Hepatic stellate cell (primary cell): Measurements from ENCODE around the gene PRAMEF13.
"Not testable (repeated sequence)": the region's sequence is repeated elsewhere in the genome, so short reads cannot be mapped to it uniquely, and the experiment has no call there.

Experiments used
- DNase-seq: peaks from one replicate; pipeline ENCODE4 v3.0.0; 2011; ENCODE audit warnings: low spot score

The PRAMEF13 gene, protein sequence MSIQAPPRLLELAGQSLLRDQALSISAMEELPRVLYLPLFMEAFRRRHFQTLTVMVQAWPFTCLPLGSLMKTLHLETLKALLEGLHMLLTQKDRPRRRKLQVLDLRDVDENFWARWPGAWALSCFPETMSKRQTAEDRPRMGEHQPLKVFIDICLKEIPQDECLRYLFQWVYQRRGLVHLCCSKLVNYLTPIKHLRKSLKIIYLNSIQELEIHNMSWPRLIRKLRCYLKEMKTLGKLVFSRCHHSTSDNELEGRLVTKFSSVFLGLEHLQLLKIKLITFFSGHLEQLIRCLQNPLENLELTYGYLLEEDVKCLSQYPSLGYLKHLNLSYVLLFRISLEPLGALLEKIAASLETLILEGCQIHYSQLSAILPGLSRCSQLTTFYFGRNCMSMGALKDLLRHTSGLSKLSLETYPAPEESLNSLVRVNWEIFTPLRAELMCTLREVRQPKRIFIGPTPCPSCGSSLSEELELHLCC

DNA sequence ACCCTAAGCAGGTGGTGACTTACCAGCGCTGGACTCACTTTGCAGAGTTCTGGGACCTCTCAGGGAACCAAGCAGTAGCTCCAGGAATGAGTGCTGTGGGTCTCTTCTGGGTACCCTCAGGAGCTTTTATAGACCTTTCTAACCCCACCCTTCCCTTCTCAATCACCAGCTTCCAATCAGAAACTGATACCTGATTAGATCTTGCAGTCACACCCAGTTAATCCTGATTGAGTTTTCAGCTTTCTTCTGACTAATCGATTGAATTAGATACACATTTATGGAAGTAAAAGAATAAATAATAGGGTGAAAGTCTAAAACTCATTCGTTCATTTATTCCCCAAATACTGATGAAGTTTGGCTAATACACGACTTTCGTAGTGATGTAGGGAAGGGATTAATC lies at the start of gene PRAMEF13:
Gene PRAMEF13, minus strand, starts transcription at position 101 of the 400 bp plus-strand sequence. CDS start 1,820 bp downstream, outside the sequence.
- not testable (repeated sequence) for DNase-seq

DNA sequence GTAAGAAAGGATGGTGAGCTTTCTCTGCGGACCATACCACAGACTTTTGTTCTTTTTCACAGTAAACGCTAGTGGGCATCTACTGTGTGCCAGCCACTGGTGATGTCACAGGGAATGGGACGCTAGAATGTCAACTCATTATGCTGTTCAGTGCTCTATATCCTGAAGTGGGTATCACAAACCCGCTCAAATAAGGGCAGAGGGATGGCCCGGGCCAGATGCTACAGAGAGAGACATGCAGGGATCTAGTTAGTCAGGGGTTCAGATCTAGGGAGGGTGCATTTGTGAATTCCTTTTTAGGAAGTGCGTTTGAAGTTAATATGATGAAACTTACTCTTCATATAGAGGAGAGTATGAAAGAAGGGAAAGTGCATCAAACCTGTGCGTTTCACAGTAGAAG lies 45.9 kb upstream of the PRAMEF13 start:
- not testable (repeated sequence) for DNase-seq

DNA sequence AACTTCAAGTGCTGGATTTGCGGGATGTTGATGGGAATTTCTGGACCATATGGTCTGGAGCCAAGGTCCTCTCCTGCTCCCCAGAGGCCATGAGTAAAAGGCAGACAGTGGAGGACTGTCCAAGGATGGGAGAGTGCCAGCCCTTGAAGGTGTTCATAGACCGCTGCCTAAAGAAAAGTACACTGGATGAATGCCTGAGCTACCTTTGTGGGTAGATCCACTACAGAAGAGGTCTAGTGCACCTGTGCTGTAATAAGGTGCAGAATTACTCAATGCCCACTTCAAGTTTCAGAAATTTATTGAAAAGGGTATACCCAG lies 45.3 kb upstream of the PRAMEF13 start:
- not testable (repeated sequence) for DNase-seq

DNA sequence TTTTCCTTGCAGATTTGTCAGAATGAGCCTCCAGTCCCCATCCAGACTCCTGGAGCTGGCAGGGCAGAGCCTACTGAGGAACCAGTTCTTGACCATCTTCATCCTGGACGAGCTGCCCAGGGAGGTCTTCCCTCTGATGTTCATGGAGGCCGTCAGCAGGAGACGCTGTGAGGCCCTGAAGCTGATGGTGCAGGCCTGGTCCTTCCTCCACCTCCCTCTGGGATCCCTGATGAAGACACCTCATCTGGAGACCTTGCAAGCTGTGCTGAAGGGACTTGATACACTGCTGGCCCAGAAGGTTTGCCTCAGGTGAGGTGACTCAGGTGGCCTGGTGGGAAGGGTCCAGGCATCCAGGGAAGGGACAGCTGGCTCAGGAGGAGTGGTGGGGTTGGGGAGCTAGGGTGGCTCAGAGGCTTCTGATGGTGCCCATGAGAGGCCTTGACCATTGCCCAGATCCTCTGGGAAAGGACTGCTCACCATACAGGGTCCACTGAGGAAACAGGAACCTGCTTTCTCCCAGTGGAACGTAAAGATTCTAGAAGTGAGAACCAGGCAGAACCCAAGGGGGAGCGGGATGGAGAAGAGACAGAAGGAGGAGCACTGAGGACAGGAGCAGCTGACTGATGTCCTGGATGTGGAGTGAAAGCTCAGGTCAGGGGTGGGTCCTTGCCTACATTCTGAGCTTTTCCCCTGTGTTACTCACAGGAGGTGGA lies 44.8 kb upstream of the PRAMEF13 start:
- DNase-seq: not testable (repeated sequence)

DNA sequence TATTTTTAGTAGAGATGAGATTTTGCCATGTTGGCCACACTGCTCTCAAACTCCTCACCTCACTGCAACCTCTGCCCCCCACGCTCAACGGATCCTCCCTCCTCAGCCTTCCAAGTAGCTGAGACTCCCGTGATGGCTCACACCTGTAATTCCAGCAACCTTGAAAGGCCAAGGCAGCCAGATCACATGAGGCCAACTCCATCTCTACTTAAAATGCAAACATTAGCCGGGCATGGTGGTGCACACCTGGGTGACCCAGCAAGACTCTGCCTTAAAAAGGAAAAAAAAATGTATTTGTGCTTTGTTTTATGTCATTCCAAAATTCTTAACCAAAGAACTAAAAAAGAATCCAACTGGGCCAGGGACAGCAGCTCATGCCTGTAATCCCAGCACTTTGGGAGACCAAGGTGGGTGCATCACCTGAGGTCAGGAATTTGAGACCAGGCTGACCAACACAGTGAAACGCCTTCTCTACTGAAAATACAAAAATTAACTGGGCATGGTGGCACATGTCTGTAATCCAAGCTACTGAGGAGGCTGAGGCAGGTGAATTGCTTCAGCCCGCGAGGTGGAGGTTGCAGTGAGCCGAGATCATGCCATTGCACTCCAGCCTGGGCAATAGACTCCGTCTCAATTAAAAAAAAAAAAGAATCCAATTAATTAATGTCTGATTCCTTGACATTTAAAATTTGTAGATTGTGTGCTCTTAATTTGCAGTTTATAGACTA lies 42.5 kb upstream of the PRAMEF13 start:
- DNase-seq: not testable (repeated sequence)

DNA sequence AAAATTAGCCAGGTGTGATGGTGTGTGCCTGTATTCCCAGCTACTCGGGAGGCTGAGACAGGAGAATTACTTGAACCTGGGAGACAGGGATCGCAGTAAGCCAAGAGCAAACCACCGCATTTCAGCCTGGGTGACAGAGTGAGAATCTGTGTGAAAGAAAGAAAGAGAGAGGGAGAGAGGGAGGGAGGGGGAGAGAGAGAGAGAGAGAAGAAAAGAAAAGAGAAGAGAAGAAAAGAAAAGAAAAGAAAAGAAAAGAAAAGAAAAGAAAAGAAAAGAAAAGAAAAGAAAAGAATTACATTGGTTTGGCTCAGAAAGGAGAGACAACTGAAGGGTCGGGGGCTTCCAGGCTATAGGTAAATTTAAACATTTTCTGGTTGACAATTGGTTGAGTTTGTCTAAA lies 38.4 kb upstream of the PRAMEF13 start:
- not testable (repeated sequence) for DNase-seq

DNA sequence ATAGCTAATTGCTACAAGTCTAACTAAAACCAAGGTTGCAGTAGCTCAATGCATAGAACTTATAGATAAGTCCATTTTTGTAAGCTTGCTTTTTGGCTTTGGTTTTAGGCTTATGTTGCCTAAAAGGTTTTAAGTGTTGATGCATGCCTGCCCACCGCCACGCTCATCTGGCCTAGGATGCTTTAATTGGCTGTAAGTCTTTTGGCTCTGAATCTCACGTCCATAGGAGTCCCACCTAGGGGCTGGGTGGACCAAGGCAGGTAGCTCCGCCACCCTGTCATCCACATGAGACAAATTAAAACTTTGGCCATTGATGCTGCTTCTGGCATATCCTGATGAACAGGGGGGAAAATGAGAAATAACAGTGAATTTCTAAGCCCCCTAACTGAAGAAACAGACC lies 36.4 kb upstream of the PRAMEF13 start:
- DNase-seq: not testable (repeated sequence)

DNA sequence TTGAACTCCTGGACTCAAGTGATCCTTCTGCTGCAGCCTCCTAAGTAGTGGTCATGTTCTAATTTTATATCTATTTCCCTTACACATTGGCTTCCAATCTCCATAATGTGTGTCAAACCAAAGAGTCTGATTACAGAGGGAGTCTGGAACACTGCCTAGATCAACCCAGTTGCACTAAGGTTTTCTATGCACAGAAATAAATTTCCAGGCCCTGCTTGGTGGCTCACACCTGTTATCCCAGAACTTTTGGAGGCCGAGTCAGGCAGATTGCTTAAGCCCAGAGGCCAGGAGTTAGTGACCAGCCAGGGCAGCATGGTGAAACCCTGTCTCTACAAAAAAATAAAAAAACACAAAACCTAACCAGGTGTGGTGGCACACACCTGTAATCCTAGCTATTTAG lies 32.8 kb upstream of the PRAMEF13 start:
- not testable (repeated sequence) for DNase-seq

DNA sequence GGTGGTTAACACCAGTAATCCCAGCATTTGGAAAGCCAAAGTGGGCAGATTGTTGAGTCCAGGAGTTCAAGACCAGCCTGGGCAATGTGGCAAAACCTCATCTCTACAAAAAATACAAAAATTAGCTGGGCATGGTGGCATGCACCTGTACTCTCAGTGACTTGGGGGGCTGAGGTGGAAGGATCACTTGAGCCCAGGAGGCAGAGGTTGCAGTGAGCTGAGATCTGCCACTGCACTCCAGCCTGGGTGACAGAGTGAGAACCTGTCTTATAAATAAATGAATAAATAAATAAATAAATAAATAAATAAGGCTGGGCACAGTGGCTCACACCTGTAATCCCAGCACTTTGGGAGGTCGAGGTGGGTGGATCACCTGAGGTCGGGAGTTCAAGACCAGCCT lies 30.8 kb upstream of the PRAMEF13 start:
- DNase-seq: not testable (repeated sequence)

DNA sequence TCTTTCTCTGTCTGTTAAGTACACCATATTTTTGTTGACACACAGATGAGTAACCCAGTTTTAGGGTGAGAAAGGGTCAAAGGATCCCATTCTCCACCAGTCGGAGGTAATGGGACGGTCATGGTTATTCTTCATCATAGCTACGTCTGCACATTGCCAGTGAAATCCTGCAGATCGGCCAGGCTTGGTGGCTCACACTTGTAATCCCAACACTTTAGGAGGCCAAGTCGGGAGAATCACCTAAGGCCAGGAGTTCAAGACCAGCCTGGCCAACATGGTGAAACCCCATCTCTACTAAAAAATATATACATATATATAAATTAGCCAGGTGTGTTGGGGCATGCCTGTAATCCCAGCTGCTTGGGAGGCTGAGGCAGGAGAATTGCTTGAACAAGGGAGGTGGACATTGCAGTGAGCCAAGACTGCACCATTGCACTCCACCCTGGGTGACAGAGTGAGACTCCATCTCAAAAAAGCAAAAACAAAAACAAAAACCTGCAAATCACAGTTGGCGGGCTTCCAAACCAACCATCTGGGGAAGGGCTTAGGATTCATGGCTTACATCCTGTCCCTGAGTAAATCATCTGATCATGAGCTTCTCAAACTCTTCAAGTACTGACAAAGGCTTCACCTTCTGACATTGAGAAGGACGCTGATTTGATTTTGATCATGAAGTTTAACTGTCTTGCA lies 30.0 kb upstream of the PRAMEF13 start:
- not testable (repeated sequence) for DNase-seq

DNA sequence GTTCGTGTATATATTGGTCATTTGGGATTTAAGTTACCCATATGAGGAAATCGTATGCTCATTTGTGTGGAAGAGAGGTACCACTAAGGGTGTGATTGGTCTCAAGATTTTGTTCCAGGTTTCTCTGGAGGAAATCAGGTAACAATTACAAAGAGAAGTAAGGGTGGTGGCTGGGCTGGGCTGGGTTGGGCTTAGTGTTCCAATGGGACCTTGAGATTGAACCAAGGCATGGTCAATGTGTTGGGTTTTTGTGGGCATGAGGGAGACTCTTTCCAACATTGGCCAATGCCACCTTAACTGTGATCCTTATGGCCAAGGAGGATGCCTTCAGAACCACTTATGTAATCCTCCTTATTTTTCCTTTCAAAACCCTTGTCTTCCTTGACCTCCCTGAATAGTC lies 29.4 kb upstream of the PRAMEF13 start:
- DNase-seq: not testable (repeated sequence)

DNA sequence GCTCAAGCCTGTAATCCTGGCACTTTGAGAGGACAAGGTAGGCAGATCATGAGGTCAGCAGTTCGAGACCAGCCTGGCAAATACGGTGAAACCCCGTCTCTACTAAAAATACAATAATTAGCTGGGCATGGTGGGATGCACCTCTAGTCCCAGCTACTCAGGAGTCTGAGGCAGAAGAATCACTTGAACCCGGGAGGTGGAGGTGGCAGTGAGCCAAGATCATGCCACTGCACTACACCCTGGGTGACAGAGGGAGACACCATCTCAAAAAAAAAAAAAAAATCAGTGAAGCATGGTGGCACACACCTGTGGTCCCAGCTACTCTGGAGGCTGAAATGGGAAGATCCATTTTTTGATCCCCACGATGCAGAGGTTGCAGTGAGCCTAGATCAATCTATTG lies 28.9 kb upstream of the PRAMEF13 start:
- not testable (repeated sequence) for DNase-seq

DNA sequence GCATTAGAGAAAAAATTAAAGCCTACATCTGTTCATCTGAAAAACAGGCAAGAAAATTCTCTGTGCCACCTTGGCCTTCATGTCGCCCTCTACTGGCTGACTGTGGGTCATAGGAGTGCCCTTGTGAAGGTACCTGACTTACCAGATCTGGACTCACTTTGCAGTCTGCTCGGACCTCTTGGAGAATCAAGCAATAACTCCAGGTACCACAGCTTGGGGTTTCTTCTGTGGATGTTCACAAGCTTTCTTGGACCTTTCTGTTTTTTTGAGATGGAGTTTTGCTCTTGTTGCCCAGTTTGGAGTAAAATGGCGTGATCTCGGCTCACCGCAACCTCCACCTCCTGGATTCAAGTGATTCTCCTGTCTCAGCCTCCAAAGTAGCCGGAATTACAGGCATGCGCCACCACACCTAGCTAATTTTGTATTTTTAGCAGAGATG lies 27.2 kb upstream of the PRAMEF13 start:
- DNase-seq: no peak

DNA sequence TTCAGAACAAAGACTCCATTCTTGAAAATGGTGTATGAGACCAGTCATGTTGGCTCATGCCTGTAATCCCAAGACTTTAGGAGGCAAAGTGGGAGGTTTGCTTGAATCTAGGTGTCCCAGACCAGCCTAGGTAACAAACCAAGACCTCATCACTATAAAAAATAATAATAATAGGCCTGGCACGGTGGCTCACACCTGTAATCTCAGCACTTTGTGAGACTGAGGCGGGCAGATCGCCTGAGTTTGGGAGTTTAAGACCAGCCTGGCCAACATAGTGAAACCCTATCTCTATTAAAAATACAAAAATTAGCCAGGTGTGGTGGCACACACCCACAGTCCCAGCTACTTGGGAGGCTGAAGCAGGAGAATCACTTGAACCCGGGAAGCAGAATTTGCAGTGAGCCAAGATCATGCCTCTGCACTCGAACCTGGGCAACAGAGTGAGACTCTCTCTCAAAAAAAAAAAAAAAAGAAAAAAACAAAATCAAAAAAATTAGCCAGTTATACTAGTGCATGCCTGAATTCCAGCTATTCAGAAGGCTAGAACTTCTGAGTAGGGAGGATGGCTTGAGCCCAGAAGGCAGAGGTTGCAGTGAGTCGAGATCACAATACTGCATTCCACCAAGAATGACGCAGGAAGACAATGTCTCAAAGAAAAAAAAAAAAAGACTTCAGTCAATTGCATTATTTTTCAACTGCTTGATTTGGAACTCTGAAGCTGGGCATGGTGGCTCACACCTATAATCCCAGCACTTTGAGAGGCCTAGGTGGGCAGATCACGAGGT lies 26.3 kb upstream of the PRAMEF13 start:
- not testable (repeated sequence) for DNase-seq

DNA sequence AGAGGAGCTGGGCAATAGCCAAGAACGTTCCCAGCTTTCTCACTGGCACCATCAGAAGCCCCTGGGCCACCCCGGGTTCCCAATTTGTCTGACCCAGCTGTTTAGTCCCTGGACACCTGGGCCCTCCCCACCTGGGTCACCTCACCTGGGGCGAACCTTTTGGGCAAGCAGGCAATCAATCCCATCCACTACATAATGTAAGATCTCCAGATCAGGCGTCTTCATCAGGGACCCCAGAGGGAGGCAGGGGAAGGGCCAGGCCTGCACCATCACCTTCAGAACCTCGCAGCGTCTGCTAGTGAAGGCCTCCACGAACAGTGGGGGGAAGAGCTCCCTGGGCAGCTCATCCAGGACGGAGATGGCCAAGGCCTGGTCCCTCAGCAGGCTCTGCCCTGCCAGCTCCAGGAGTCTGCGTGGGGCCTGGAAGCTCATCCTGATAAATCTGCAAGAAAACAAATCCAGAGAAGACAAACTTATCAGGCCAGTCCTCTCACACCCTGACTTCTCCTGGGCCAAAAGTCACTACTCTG lies 24.5 kb upstream of the PRAMEF13 start, which contains the start of gene PRAMEF18:
Gene PRAMEF18, minus strand, starts transcription at position 480 of the 530 bp plus-strand sequence. Its CDS starts 48 bp downstream, at position 432.
- not testable (repeated sequence) for DNase-seq

DNA sequence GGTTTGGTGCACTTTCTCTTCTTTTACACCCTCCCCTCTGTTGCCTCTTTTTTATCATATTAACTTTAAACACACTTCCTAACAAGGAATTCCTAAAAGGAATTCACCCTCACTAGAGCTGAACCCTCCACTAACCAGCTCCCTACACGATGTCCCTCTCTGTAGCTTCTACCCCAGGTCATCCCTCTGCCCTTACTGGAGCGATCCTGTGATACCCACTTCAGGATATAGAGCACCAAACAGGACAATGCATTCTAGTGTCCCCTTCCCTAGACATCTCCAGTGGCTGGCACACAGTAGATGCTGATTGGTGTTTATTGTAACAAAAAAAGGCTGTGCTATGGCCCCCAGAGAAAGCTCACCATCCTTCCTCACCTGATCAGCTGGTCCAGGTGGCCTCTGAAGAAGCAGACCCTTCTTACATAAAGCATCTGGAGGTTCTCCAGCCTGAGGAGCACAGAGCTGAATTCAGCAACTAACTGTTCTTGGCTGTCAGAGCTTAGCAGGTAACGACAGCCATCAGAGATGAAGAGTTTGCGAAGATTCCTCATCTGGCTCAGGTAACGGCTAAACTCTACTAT lies 23.4 kb upstream of the PRAMEF13 start:
- no peak for DNase-seq

DNA sequence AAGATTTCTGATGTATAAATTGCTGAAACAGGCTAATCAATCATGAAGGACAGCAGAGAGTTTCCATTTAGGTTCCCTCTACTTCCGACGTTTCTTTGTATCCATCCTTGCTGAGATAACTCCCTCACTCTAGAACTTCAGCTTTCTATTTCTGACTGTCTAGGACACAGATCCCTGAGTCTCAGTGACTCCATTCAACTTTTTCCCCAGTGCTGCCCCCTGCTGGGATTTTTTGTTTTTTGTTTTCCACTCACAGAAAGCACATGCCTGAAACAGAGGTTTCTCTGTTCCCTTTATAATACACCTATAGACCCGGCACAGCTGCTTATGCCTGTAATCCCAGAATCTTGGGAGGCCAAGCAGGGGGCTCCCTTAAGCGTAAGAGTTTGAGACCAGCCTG lies 21.6 kb upstream of the PRAMEF13 start:
- DNase-seq: not testable (repeated sequence)

DNA sequence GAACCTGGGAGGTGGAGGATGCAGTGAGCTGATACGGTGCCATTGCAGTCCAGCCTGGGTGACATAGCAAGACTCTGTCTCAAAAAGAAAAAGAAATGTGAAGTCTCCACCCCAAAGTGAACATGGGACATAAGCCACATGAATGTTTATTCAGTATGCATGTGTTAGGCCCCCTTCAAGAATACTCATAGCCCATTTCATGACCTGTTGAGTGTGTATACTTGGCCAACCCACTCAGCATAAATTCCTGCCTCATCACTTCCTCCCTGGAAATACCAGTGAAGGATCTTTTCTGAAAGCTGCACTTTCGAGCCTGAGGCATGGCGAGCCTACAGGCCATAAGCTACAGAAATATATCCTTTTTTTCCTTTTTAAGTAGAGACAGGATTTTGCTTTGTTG lies 18.0 kb upstream of the PRAMEF13 start:
- DNase-seq: not testable (repeated sequence)

DNA sequence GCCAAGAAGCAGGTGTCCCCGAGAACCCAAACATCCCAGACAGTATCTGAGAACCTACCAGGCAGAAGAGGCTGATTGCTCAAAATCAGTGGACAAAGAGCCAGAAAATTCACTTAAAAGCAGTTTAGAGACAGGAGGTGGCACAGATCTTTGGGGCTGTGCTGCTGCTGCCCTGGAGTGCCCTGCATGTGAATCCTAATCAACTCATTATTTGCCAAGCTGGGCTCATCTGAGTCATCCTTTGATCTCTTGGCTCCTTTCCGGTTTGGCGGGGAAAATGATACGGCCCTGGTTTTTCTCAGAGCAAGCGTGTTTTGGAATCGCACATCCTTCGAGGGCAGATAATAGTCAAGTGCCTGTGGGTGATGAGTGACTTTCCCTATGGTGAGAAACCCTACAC lies 15.4 kb upstream of the PRAMEF13 start:
- not testable (repeated sequence) for DNase-seq

DNA sequence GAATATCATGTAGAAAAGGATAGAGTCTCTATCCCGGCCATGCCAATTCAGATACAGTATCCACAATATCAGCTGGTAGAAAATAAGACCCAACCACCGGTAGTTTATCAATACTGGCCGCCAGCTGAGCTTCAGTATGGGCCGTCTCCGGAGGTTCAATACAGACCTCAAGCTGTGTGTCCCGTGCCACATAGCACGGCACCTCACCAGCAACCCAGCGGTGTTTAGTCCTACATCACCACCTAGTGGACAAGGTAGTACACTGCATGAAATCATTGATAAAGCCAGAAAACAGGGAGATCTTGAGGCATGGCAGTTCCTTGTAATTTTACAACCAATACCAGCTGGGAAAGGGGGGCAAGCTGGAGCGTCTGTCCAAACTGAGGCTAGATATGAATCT lies 7.5 kb upstream of the PRAMEF13 start:
- not testable (repeated sequence) for DNase-seq
